OCI-LY7 (cell line): ENCODE results near the gene DAND5. TPM values are rescaled to one million over a fixed set of nuclear protein-coding genes. Genes with fewer than 3 reads are reported as not detected.

Experiments
- BruUV-seq: library from RNA; stranded (reverse); fragments of 400-500 nt; replicated peaks from 2 replicates; lab custom pipeline; 2021; lab: Mats Ljungman, UMichigan
- CTCF ChIA-PET: fragments of 300-600 bp; sonication (Branson Sonifier 250); formaldehyde crosslinking; loops from one replicate; lab custom pipeline; 2022; ENCODE audit warnings: antibody characterized with exemption; ENCODE audit not compliant: unreplicated experiment; lab: Charles Lee
- POLR2A ChIA-PET: fragments of 300-600 bp; sonication (Branson Sonifier 250); formaldehyde crosslinking; loops from one replicate; lab custom pipeline; 2022; ENCODE audit warnings: antibody characterized with exemption; lab: Charles Lee
- DNase-seq: peaks from one replicate; pipeline ENCODE4 v3.0.0-alpha.2; 2015; ENCODE audit warnings: low spot score
- H2AFZ ChIP-seq: fragments of 200-600 bp; sonication (generic), shearing (Covaris generic); 2 replicates; pipeline ENCODE4 v1.6.1; 2014; ENCODE audit warnings: mild to moderate bottlenecking, antibody characterized with exemption, low read length, moderate library complexity
- H3K27ac ChIP-seq: fragments of 200-600 bp; sonication (generic); 2 replicates; pipeline ENCODE4 v1.5.1; 2014; ENCODE audit warnings: mixed run types, low read depth, mild to moderate bottlenecking, moderate library complexity, low read length, inconsistent platforms; ENCODE audit not compliant: poor library complexity, severe bottlenecking
- H3K36me3 ChIP-seq: fragments of 200-600 bp; sonication (generic); 2 replicates; pipeline ENCODE4 v1.6.1; 2014; ENCODE audit warnings: mild to moderate bottlenecking, antibody characterized with exemption, low read length, moderate library complexity, mixed read lengths; ENCODE audit not compliant: insufficient read depth
- H3K4me1 ChIP-seq: fragments of 200-600 bp; sonication (generic); 2 replicates; pipeline ENCODE4 v1.5.1; 2014; ENCODE audit warnings: mild to moderate bottlenecking, low read length; ENCODE audit not compliant: insufficient read depth, poor library complexity, severe bottlenecking
- H3K4me2 ChIP-seq: fragments of 200-600 bp; sonication (generic); 2 replicates; pipeline ENCODE4 v1.6.1; 2014; ENCODE audit warnings: mild to moderate bottlenecking, low read length
- H3K4me3 ChIP-seq: fragments of 200-600 bp; sonication (generic); 2 replicates; pipeline ENCODE4 v1.5.1; 2014; ENCODE audit warnings: mild to moderate bottlenecking, low read depth, low read length; ENCODE audit not compliant: poor library complexity, severe bottlenecking
- H3K79me2 ChIP-seq: fragments of 200-600 bp; sonication (generic); 2 replicates; pipeline ENCODE4 v1.6.1; 2016; ENCODE audit warnings: low read depth, mild to moderate bottlenecking, low read length, moderate library complexity, mixed read lengths; ENCODE audit not compliant: insufficient read depth
- H3K9me2 ChIP-seq: fragments of 200-600 bp; sonication (generic); 2 replicates; pipeline ENCODE4 v1.6.1; 2016; ENCODE audit warnings: mild to moderate bottlenecking, low read length, mixed read lengths; ENCODE audit not compliant: insufficient read depth
- H3K9me3 ChIP-seq: fragments of 200-600 bp; sonication (generic); 2 replicates; pipeline ENCODE4 v1.6.1; 2014; ENCODE audit warnings: mild to moderate bottlenecking, mixed run types, low read length, mixed read lengths
- H4K20me1 ChIP-seq: fragments of 200-600 bp; sonication (generic); 2 replicates; pipeline ENCODE4 v1.6.1; 2014; ENCODE audit warnings: mild to moderate bottlenecking, antibody characterized with exemption, low read length, moderate library complexity, mixed read lengths; ENCODE audit not compliant: insufficient read depth
- EZH2phosphoT487 ChIP-seq: fragments of 200-600 bp; sonication (generic); IDR thresholded peaks from 2 replicates; pipeline ENCODE4 v1.6.1; 2018; ENCODE audit warnings: low read depth, borderline replicate concordance, mild to moderate bottlenecking, mixed run types, antibody characterized with exemption, low read length, moderate library complexity, mixed read lengths
- intact Hi-C: fragments of 100-400 bp; cut with micrococcal nuclease; formaldehyde crosslinking; loops from one replicate; pipeline ENCODE4 v1.10.0; 2022; ENCODE audit not compliant: unreplicated experiment
- total RNA-seq, 2 experiments: library from RNA; depleted of rRNA in 1 of 2; stranded (reverse); fragments of >200 nt in 1 of 2; shearing (Covaris generic) in 1 of 2; gene quantifications; 2 replicates each; pipeline ENCODE4 v1.2.3, GENCODE V29; 2014 to 2022
- TF ChIP-seq, protein P1 (sequence below): fragments of 200-600 bp; sonication (generic); conservative IDR thresholded peaks from 2 replicates; pipeline ENCODE4 v1.5.1; 2014; ENCODE audit warnings: mild to moderate bottlenecking, antibody characterized with exemption, low read length, moderate library complexity, mixed read lengths

Gene DAND5
- total RNA-seq, 2 experiments from 2014 or later = 0.06 to 0.84 TPM

DNA sequence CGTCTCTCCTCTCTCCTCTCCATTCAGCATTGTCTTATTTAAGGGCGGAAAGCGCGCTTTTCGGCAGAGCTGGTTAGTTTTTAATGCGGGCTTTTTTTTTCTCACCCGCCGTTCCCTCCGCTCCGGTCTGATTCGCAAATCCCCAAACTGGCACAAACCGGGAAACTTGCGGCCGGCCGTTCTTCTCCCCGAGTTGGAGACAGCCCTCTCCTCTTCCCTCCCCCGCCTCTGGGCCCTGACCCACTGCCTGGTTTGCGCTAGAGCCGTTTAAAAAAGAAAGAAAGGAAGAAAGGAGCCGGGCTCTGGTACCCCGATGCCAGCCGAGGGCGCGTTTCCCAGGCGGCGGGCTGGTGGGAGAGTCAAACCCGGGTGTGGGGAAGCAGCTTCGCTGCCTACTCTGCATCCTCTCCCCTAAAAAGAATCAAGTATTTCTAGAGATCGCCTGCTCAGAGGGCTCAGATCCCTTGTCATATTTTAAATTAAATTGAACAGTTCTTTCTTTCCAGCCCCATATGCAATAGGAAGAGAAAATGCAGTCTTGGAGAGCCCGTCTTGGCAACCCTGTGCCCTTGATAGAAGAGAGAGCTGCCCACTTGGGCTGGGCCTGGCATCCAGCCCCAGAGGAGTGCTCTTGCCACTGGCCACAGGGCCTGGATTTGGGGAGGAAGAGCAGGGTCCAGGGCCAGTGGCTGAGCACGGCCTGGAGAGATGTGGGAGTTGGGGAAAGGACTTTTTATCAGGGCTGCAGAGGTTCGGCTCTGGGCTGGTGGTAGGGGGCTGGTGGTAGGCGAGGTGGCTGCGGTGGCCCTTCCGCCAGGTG, 44.9 kb downstream of the DAND5 start:
- H3K79me2 ChIP-seq = no peaks in the 10 kb centered on the region
- no peaks in the 10 kb centered on the region for H3K36me3 ChIP-seq
- TF ChIP-seq, protein P1, sequence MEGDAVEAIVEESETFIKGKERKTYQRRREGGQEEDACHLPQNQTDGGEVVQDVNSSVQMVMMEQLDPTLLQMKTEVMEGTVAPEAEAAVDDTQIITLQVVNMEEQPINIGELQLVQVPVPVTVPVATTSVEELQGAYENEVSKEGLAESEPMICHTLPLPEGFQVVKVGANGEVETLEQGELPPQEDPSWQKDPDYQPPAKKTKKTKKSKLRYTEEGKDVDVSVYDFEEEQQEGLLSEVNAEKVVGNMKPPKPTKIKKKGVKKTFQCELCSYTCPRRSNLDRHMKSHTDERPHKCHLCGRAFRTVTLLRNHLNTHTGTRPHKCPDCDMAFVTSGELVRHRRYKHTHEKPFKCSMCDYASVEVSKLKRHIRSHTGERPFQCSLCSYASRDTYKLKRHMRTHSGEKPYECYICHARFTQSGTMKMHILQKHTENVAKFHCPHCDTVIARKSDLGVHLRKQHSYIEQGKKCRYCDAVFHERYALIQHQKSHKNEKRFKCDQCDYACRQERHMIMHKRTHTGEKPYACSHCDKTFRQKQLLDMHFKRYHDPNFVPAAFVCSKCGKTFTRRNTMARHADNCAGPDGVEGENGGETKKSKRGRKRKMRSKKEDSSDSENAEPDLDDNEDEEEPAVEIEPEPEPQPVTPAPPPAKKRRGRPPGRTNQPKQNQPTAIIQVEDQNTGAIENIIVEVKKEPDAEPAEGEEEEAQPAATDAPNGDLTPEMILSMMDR = no peak
- TF ChIP-seq EZH2phosphoT487 = no peak
- intact Hi-C loops = no loop called here
- ChIA-PET CTCF (no interaction called here), POLR2A (no interaction called here)
- H3K27ac ChIP-seq = no peak overlapping the region
- no TSS peak for BruUV-seq
- no peaks in the 10 kb centered on the region for H3K9me3 ChIP-seq
- no peaks in the 10 kb centered on the region for H3K9me2 ChIP-seq
- H3K4me2 ChIP-seq = no peak overlapping the region
- H3K4me3 ChIP-seq = no peak overlapping the region
- no peaks in the 10 kb centered on the region; the same call in 1 of the 2 replicates for H4K20me1 ChIP-seq
- H3K4me1 ChIP-seq = no peaks in the 10 kb centered on the region
- no peak overlapping the region for H2AFZ ChIP-seq
- DNase-seq = no peak

DNA sequence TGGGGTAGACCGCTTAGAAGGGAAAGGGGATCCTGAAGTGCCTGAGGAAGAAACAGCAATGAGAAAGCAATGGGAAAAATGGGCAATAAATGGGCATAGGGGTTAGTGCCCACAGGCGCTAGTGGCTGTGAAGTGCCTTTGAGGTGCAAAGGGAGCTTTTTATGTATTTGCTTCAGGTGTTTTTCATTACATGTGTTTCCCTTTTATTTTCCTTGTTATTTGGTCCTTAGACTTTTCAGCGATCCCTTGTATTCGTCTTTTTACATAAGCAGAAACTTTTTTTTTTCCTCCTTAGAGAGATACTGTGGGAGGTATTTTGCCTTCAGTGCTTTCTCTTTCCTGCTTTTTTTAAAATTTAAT, 45.5 kb downstream of the DAND5 start:
- no peaks in the 10 kb centered on the region for H3K9me3 ChIP-seq
- no peak for DNase-seq
- no peak for TF ChIP-seq EZH2phosphoT487
- TF ChIP-seq, protein P1 = no peak
- H4K20me1 ChIP-seq = no peaks in the 10 kb centered on the region; the same call in 1 of the 2 replicates
- H2AFZ ChIP-seq = no peak overlapping the region
- no peaks in the 10 kb centered on the region for H3K36me3 ChIP-seq
- POLR2A ChIA-PET = no interaction called here
- no peak overlapping the region for H3K4me3 ChIP-seq
- CTCF ChIA-PET = no interaction called here
- H3K79me2 ChIP-seq = no peaks in the 10 kb centered on the region
- intact Hi-C loops = no loop called here
- no peak overlapping the region for H3K4me2 ChIP-seq
- no peaks in the 10 kb centered on the region for H3K4me1 ChIP-seq
- no peaks in the 10 kb centered on the region for H3K9me2 ChIP-seq
- no TSS peak for BruUV-seq
- no peak overlapping the region for H3K27ac ChIP-seq
